HG03196 (cell line): Measurements from ENCODE around the gene KIF1A.
"Not testable (repeated sequence)": the region's sequence is repeated elsewhere in the genome, so short reads cannot be mapped to it uniquely, and the experiment has no call there.

ENCODE experiments used
- ATAC-seq: cut with Tn5 transposase; IDR thresholded peaks from one replicate; pipeline ENCODE4 v1.9.1; 2021; ENCODE audit not compliant: unreplicated experiment

Gene KIF1A

DNA sequence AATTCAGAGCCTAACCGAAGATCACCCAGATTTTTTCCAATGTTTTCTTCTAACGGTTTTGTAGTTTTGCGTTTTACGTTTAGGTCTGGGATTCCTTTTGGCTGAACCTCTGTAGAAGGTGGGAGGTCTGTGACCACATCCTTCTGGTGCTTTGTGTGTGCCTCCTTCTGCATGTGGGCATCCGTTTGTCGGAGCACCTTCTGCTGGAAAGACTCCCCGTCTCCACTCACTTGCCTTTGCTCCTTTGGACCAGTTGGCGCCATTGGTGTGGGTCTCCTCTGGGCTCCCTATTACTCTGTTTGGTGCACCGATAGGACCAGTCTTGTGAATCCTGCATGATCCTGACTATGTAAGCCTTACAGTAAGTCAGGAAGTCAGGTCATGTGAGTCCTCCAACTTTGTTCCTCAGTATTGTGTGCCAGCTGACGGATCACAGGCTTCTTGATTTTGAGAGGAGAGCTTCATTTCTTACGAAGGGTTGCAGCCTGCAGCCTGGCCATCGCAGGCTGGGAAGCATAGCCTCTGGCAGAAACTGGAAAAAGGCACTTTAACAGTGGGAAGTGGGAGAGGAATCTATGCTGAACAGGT, 114.7 kb downstream of the KIF1A start:
- no peak for ATAC-seq

DNA sequence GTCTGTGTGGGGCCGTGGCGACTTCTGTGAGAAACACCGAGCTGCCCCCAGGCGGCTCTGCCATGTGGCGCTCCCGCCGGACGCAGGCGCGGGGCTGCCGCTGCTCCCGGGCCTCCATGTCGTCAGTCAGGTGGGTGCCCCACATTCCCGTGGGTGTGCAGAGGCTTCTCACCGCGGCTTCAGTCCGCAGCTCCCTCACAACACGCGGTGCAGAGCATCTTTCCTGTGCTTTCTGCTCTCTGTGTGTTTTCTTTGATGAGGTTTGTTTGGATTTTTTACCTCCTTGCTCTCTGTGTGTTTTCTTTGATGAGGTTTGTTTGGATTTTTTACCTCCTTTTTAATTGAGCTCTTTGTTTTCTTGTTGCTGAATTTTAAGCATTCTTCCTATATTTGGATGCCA, 115.4 kb downstream of the KIF1A start:
- ATAC-seq: no peak

DNA sequence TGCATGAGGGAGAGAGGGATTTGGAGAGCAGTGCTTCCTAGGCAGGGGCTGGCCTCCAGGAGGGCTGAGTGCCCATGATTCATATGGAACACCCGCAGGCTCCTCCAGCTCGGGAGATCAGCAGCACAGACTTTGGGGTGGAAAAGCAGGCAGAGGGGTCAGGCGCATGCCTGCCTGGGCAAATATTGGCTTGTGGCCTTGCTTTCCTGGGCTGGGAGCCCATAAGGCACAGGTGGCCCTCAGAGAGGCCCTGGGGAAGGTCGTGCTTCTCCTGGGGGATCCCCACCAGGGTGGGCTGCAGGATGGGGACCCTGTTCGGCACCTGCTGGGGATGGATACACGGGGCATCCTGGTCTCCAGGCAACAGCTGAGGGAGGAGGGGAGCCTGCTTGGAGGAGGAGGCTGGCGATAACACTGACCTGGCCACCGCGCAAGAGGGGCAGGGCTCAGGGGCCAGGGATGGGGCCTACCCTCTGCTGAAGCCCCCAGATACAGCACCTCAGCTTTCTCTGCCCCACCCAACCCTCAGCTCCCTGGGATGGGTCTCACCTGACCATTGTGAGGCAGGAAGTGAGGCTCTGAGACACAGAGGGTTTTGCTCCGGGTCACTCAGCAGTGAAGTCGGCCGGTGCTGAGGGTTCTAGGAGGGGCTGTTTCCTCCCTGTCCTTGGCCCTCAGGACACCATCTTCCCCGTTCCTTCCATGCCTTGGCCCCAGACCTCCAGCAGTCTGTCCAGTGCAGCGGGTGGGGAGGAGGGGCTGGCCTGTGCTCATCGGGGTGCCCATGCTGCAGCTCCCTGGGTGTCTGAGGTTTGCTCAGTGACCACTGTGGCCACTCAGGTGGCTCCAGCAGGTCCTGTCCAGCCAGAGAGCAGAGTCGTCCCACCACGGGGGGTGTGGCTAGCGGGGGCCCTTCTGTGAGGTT, 116.3 kb downstream of the KIF1A start:
- no peak for ATAC-seq

DNA sequence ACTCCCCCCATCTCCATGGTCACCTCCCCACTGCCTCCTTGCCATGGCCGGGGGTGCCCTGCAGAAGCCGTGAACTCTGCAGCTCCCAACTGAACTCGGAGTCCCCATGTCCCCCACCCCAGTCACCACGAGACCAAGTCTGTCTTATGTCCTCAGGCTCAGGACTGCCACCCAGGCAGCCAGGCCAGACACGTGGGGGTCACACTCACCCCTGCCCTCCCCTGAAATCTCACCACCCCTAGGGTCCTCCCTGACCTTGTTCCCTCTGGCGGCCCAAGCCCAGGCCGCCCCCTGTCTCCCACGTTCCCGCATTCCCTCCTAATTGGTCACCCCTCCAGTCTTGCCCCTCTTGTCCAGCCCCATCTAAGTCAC, 117.4 kb downstream of the KIF1A start:
- no peak for ATAC-seq

DNA sequence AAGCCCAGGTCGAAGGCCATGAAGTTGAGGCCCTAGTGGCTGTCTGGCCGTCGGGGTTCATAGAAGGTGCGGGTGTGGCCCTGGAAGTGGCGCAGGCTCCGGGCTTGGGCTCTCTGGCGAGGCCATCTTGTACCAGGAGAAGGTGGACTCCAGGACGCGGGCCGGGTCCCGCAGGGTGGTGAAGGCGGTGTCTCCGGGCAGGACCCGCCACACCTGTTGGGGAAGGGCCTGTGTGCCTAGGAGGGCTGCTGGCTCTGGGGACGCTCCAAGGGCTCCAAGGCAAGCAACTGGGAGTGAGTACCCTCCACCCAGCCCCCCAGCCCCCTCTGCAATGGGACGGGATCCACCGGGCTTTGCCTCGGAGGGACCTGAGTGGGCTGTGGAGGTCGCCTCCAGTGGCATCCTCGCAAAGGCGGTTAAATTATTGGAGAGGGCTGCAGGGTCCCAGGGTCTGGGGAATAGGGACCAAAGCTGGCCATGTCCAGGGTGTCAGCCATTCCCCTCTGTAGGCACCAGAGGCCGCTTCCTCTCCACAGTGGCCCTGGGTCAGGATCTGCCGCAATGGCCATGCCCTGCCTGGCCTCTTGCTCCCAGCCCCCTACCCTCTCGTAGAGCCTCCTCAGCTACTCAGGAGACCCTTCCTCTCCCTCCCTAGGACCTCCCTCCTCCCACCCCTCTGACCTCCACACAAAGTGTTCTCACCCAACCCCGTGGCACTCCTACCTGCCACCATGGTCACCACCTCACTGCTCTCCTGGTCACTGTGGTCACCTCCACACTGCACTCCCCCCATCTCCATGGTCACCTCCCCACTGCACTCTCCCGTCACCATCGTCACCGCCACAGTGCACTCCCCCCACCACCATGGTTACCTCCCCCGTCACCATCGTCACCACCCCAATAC, 118.0 kb downstream of the KIF1A start:
- ATAC-seq: no peak

DNA sequence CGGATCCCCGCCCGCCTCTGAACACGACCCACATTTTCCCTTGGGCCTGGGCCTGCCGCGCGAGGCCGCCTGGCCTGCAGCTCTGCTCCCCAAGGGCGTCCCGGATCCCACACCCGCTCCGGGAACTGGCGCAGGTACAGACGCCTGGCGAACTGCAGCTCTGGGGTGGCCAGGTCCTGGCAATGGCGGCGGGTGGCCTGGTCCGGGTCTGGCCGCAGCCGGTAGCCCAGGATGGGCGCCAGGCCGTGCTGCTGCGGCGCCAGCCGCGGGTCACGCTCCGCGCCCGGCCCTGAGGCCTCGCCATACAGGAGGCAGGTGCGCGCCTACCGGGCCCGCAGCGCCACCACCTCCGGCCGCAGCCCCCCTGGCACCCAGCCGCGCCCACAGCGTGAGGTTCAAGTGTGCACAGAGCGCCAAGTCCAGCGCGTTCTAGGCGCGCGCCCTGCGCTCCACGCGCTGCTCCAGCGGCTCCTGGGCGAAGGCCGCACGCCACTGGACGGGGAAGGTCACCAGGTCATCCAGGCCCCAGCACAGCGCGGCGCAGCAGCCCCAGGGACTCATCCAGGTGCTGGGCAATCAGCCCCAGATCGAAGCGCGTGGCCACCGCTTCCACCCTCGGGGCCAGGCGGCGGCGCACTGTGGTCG, 118.8 kb downstream of the KIF1A start:
- no peak for ATAC-seq

DNA sequence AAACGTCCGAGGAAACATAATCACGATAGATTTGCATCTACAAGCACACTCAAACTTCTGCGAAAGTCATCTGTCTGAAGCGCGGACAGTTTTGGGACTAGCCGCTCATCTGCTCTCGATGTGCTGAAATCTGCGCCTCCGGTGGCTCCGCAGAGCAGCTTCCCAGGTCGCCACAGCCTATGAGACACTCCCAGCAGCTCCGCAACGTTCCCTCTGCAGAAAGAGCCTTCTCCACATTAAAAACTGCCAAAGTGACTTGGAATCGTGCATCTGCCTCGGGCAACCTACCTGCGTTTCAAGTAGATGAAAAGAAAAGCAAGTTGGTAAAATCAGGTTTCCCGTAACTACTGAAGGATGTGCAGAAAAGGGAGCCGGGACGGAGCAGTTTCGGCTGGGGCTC, 119.4 kb downstream of the KIF1A start:
- ATAC-seq: not testable (repeated sequence)

DNA sequence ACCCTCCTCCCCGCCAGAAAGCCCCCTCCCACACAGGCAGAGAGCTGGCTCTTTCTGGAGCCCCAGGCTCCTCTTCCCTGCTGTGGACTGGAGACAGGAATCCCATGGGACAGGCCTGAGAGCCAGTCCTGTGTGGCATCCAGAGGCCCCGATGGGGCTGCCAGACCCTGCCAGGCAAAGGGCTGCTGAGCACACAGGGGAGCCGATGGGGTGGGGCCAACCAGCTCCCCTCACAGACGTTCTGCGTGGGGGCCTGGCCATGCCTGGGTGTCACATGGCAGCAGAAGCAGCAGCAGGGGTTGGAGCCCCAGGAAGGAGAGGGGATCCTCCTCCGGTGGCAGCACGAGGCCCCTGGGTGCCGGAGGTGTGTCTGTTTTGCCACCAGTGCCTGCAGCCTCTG, 120.2 kb downstream of the KIF1A start:
- not testable (repeated sequence) for ATAC-seq

DNA sequence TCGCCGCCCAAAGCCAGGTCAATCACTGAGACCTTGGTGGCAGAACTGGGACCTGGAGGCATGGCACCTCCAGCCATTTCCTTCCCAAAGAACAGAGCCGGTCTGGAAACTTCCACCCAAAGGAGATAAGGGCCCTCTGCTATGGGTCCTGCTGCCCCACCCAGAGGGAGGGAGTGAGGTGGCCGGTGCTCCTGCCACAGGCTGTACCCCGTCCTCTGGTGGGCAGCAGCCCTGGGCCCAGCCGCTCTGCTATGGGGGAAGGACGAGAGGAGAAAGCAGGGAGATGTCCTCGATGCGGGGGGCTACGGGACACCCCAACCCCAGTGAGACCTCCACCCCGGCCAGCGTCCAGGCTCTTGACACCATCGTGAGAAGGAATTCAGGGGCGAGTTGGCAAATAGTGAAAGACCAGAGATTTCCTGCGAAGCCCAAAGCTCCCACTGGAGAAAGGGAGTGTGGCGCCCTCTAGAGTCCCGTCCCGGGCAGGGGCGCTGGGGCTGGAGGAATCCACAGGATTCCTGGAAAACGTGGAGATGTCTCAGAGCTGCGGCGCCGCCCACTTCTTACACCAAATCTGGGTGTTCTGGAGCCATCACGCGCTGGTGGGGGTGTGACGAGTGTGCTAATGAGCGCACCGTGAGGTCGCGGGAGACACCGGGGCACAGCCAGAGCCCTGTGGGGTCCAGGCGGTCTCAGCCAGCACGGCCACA, 121.0 kb downstream of the KIF1A start:
- not testable (repeated sequence) for ATAC-seq

DNA sequence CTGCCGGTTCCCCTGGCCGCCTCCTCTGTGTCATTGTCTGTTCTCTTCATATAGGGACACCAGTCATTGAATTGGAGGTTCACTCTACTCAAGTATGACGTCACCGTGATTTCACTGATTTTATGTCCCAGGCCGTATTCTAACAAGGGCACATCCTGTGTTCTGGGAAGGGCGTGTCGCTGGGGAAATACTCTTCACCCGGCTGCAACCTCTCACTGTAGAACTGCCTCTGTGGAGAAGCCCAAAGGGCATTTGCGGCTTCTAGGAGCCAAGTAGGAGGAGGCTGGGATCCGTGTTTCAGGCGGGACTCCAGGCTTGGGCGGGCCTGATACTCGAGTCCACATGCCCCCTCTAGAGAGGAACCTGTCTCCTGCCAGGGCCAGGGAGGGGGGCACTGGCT, 123.5 kb downstream of the KIF1A start:
- not testable (repeated sequence) for ATAC-seq

DNA sequence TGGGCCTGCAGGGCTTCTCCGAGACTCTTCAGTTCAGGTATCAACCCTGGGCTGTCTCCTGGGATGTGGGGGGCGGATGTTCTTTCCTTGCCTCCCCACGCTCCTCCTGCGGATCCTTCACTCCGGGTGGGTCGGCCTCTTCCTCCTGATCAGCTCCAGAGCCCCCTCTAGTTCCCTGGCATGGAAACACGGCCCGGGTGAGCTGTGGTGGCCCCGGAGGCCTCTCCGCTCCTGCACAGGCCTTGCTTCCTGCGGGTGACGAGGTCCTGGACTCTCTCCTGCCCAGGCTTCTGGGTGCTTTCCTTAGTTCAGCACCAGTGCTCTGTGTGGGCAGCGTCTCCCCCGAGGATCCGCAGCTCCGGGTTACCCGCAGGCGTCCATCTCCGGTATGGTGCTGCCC, 124.4 kb downstream of the KIF1A start:
- not testable (repeated sequence) for ATAC-seq

DNA sequence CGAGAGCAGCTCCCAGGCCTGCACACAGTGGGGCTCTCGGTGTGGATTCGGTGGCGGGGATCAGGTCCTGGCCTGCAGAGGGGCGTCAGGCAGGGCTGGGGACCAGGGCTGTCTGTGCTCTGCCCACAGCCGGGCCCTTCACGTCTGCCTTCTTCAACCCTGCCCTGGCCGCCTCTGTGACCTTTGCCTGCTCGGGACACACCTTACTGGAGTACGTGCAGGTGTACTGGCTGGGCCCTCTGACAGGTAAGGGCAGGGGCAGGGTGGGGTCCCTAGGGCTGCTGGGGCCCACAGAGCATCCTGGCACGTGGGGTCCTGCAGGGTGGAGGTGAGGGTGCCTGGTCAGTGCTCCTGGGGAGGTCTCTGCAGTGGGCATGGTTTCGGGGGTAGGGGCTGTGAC, 125.7 kb downstream of the KIF1A start:
- not testable (repeated sequence) for ATAC-seq

DNA sequence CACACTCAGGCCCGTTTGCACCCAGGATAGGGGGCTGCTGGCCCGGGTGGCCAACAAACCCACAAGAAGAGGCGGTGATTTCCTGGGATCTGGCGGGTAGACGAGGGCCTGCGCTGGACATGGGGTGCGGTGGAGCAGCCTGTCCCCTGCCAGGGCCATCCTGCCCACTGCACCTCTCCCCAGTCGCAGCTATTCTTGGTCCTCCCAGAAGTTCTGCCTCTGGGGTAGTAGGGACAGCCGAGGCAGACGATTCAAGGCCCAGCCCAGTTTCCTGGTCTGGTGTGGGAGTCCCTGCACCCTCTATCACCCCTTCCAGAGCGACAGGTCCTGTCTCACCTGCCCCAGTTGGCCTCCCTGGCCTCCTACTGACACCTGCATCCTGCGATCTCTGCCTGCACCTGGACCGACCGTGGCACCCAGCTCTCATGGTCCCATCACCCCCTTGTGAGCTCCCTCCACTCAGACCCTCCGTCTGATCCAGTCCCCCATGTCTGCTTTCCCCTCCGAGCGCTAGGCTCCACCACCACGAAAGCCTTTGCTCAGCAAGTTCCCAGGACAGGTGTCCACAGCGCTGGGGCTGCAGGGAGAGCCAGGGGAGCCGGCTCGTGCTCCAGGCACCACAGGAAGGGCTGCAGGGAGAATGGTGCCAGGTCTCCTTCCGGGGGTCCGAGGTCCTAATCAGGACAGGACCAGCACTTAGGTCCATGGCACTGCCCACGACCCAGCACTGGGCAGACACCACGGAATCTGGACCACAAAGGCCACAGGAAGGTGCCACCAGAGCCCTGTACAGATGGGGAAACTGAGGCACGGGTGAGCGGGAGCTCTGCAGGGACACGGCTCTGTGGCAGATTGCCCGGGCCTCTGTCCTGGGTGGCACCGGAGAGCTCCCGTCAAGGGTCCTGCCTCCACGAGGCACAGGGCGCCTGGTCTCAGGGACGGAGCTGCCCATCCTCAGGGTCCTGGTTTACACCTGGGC, 127.1 kb downstream of the KIF1A start:
- not testable (repeated sequence) for ATAC-seq

DNA sequence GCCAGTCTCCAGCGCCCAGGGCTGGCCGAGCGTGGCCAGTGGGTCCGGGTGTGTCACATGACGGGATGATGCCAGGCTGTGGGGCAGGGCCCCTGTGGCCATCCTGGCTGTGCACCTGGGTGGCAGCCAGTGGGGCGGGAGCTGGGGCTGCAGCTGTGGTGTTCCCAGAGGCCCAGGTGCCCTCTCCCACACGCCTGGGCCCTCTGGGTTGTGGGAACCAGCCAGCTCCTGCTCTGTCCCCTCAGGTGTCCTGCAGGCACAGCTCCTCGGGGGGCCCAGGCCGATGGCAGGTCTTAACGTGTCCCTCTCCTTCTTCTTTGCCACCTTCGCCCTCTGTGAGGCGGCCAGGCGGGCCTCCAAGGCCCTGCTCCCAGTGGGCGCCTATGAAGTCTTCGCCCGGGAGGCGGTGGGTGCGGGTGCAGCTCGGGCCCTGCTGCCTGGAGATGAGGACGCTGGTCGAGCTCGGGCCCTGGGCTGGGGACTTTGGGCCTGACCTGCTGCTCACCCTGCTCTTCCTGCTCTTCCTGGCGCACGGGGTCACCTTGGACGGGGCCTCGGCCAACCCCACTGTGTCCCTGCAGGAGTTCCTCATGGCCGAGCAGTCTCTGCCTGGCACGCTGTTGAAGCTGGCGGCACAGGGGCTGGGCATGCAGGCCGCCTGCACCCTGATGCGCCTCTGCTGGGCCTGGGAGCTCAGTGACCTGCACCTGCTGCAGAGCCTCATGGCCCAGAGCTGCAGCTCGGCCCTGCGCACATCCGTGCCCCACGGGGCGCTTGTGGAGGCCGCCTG, 128.2 kb downstream of the KIF1A start, which contains the start of gene AQP12A:
AQP12A (plus strand) TSS at position 236 of the 790 bp plus-strand sequence; CDS start at position 284, 48 bp downstream.
- not testable (repeated sequence) for ATAC-seq

DNA sequence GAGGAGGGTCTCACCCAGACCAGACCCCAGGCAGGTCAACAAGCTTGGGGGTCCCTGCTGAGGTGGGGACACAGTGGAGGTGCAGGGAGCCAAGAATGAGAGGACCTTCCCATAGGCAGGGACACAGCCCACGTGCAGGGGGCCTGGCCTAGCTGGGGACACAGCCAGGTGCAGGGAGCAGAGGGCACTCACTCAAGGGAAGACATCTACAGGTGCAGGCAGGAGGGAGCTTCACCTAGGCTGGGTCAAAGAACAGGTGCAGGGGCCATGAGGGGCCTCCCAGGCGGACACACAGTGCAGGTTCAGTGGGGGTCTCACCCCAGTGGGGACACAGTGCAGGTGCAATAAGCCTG, 129.0 kb downstream of the KIF1A start:
- not testable (repeated sequence) for ATAC-seq

DNA sequence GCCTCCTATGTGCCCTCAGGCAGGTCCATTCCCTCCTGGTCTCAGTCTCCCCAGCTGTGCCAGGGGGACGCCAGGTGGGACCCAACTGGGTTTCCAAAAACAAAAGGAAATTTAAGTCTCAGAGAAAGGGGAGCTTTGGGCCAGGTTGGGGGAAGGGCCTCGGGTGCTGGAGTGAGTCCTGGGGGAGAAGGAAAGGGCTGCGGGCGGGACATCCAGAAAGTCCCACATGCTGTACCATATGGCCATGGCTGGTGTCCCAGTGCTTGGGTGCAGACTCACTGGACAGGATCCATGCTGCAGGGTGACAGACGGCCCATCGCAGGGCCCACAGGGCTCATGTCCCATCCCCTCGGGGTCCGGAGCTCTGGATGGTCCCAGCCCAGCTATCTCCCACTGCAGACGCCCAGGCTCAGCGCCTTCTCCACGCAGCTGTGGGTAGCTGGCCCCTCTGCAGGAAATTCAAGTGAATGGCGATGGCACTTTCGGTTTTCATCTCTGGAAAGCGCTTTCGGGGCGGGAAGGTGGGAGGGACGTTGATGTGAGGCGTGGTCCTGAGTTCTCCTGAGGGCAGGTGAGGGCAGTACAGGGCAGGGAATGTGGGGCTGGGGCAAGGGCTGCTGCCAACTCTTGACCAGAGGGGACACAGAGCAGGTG, 129.5 kb downstream of the KIF1A start:
- not testable (repeated sequence) for ATAC-seq

DNA sequence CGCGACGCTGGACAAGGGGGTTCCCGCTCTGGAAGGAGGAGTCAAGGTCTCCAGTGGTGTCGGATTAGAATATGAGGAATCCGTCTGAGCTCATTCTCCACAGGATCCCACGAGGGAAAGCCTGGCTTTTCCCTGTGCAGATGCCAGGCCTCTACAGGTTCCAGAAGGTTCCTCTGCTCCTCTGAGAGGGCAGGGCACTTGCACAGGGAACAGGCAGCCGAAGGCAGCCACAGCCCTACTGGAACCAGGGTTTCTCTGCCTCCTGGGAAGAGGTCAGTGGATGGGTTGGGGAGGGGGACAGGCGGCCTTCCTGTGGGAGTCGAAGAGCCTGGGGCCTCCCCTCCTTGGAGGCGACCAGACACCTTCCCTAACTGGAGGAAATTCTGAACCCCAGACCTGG, 130.0 kb downstream of the KIF1A start:
- no peak for ATAC-seq

DNA sequence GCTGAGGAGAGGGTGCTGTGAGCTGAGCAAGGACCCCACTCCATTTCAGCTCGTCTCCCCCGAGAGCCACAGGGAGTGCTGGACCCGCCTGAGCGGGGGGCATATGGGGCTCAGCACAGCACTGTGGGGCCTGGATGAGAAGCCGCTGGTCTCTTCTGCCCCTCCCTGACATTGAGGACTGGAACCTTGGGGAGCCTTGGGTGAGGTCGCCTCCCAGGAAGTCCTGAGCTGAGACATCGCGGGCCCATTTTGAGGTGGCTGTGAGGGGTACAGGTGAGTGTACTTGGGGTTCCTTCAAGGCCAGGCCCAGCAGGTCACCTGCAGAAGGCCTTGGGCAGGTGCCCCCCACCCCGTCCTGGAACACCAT, 131.5 kb downstream of the KIF1A start:
- ATAC-seq: no peak
